ENCODE results near the gene COL23A1. TPM values are rescaled to one million over a fixed set of nuclear protein-coding genes. Genes with fewer than 3 reads are reported as not detected.

COL23A1 gene
- total RNA-seq, 1 experiment from 2014 or later, result 15.0 TPM

DNA sequence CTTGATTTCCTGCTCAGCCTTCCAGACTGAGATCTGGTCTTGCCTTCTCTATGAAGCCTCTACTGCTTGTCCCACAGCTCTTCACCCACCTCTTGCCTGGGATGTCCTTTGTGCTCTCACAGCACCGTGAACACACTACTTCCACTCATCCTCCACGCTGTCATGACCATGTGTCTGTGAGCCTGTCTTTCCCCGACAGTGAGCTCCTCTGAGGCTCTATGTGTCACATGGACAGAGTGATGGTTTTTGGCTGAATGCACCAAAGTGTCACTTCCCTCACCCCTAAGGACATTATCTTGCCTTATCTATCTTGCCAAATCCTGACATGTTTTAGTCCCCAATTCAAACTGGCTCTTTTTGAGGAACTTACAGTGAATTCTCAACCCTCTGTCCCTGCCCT is 368.9 kb downstream of the COL23A1 start (continued):
- TF ChIP-seq, protein P1, sequence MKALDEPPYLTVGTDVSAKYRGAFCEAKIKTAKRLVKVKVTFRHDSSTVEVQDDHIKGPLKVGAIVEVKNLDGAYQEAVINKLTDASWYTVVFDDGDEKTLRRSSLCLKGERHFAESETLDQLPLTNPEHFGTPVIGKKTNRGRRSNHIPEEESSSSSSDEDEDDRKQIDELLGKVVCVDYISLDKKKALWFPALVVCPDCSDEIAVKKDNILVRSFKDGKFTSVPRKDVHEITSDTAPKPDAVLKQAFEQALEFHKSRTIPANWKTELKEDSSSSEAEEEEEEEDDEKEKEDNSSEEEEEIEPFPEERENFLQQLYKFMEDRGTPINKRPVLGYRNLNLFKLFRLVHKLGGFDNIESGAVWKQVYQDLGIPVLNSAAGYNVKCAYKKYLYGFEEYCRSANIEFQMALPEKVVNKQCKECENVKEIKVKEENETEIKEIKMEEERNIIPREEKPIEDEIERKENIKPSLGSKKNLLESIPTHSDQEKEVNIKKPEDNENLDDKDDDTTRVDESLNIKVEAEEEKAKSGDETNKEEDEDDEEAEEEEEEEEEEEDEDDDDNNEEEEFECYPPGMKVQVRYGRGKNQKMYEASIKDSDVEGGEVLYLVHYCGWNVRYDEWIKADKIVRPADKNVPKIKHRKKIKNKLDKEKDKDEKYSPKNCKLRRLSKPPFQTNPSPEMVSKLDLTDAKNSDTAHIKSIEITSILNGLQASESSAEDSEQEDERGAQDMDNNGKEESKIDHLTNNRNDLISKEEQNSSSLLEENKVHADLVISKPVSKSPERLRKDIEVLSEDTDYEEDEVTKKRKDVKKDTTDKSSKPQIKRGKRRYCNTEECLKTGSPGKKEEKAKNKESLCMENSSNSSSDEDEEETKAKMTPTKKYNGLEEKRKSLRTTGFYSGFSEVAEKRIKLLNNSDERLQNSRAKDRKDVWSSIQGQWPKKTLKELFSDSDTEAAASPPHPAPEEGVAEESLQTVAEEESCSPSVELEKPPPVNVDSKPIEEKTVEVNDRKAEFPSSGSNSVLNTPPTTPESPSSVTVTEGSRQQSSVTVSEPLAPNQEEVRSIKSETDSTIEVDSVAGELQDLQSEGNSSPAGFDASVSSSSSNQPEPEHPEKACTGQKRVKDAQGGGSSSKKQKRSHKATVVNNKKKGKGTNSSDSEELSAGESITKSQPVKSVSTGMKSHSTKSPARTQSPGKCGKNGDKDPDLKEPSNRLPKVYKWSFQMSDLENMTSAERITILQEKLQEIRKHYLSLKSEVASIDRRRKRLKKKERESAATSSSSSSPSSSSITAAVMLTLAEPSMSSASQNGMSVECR (CRISPR knock-in tag; IDR thresholded peaks at IDR 0.05; ENCODE audit: borderline replicate concordance), result no peak
- TF ChIP-seq, protein P2, sequence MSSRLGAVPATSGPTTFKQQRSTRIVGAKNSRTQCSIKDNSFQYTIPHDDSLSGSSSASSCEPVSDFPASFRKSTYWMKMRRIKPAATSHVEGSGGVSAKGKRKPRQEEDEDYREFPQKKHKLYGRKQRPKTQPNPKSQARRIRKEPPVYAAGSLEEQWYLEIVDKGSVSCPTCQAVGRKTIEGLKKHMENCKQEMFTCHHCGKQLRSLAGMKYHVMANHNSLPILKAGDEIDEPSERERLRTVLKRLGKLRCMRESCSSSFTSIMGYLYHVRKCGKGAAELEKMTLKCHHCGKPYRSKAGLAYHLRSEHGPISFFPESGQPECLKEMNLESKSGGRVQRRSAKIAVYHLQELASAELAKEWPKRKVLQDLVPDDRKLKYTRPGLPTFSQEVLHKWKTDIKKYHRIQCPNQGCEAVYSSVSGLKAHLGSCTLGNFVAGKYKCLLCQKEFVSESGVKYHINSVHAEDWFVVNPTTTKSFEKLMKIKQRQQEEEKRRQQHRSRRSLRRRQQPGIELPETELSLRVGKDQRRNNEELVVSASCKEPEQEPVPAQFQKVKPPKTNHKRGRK (CRISPR knock-in tag; IDR thresholded peaks at IDR 0.05; ENCODE audit: borderline replicate concordance), result no peak
- TF ChIP-seq NR3C1 (CRISPR knock-in tag; conservative IDR thresholded peaks at IDR 0.05; ENCODE audit: low read depth) (no peak), FOXP1 (CRISPR knock-in tag; IDR thresholded peaks at IDR 0.05; ENCODE audit: borderline replicate concordance) (no peak)
- TF ChIP-seq, protein P3, sequence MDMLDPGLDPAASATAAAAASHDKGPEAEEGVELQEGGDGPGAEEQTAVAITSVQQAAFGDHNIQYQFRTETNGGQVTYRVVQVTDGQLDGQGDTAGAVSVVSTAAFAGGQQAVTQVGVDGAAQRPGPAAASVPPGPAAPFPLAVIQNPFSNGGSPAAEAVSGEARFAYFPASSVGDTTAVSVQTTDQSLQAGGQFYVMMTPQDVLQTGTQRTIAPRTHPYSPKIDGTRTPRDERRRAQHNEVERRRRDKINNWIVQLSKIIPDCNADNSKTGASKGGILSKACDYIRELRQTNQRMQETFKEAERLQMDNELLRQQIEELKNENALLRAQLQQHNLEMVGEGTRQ (CRISPR knock-in tag; IDR thresholded peaks at IDR 0.05), result no peak
- TF ChIP-seq, protein P4, sequence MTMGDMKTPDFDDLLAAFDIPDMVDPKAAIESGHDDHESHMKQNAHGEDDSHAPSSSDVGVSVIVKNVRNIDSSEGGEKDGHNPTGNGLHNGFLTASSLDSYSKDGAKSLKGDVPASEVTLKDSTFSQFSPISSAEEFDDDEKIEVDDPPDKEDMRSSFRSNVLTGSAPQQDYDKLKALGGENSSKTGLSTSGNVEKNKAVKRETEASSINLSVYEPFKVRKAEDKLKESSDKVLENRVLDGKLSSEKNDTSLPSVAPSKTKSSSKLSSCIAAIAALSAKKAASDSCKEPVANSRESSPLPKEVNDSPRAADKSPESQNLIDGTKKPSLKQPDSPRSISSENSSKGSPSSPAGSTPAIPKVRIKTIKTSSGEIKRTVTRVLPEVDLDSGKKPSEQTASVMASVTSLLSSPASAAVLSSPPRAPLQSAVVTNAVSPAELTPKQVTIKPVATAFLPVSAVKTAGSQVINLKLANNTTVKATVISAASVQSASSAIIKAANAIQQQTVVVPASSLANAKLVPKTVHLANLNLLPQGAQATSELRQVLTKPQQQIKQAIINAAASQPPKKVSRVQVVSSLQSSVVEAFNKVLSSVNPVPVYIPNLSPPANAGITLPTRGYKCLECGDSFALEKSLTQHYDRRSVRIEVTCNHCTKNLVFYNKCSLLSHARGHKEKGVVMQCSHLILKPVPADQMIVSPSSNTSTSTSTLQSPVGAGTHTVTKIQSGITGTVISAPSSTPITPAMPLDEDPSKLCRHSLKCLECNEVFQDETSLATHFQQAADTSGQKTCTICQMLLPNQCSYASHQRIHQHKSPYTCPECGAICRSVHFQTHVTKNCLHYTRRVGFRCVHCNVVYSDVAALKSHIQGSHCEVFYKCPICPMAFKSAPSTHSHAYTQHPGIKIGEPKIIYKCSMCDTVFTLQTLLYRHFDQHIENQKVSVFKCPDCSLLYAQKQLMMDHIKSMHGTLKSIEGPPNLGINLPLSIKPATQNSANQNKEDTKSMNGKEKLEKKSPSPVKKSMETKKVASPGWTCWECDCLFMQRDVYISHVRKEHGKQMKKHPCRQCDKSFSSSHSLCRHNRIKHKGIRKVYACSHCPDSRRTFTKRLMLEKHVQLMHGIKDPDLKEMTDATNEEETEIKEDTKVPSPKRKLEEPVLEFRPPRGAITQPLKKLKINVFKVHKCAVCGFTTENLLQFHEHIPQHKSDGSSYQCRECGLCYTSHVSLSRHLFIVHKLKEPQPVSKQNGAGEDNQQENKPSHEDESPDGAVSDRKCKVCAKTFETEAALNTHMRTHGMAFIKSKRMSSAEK (CRISPR knock-in tag; IDR thresholded peaks at IDR 0.05; ENCODE audit: borderline replicate concordance), result no peak
- TF ChIP-seq, protein P5, sequence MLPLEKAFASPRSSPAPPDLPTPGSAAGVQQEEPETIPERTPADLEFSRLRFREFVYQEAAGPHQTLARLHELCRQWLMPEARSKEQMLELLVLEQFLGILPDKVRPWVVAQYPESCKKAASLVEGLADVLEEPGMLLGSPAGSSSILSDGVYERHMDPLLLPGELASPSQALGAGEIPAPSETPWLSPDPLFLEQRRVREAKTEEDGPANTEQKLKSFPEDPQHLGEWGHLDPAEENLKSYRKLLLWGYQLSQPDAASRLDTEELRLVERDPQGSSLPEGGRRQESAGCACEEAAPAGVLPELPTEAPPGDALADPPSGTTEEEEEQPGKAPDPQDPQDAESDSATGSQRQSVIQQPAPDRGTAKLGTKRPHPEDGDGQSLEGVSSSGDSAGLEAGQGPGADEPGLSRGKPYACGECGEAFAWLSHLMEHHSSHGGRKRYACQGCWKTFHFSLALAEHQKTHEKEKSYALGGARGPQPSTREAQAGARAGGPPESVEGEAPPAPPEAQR (CRISPR knock-in tag; IDR thresholded peaks at IDR 0.05), result no peak

DNA sequence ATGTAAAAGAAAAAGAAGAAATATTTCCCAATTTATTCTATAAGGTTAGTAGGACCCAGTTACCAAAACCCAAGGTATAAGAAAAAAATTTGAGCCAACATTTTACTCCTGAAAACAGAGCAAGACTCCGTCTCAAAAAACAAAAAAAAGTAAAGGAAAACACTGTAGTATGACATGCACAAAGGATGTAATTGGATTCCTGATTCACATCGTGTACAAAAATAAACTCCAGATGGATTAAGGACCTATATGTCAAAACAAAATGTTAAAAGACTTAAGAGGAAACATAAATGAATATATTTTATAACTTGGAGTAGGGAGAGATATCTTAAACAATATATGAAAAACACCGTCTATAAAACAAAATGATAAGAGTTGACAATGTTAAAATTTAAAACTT is 371.4 kb downstream of the COL23A1 start:
- Mint-ChIP-seq H3K4me3 (no peak overlapping the region), H3K9me3 (no peaks in the 10 kb centered on the region; the same call in 1 of the 2 replicates), H3K27me3 (ENCODE audit: low read depth) (0 out of 2 replicates have a peak, but pooled peaks cover 2% of the 10 kb centered on the region), H3K27ac (no peak overlapping the region), H3K36me3 (peaks cover 51% of the 10 kb centered on the region), H3K4me1 (peaks cover 22% of the 10 kb centered on the region)
- POLR2A ChIA-PET, result no interaction called here
- CTCF ChIA-PET, result no interaction called here
- ATAC-seq (no peak), DNase-seq (ENCODE audit: low spot score) (no peak)
- TF ChIP-seq CREB1 (CRISPR knock-in tag; IDR thresholded peaks at IDR 0.05), result no peak
- TF ChIP-seq NFATC4 (CRISPR knock-in tag; IDR thresholded peaks at IDR 0.05), result no peak
- TF ChIP-seq, protein P5 (CRISPR knock-in tag; IDR thresholded peaks at IDR 0.05), result no peak
- TF ChIP-seq TEAD4 (CRISPR knock-in tag; IDR thresholded peaks at IDR 0.05), result no peak
- TF ChIP-seq JUN (CRISPR knock-in tag; IDR thresholded peaks at IDR 0.05), result no peak
- no peak for TF ChIP-seq ELF4 (CRISPR knock-in tag; IDR thresholded peaks at IDR 0.05; ENCODE audit: low read depth)
- no peak for TF ChIP-seq ZNF138 (CRISPR knock-in tag; conservative IDR thresholded peaks at IDR 0.05)
- TF ChIP-seq, protein P6, sequence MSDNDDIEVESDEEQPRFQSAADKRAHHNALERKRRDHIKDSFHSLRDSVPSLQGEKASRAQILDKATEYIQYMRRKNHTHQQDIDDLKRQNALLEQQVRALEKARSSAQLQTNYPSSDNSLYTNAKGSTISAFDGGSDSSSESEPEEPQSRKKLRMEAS (CRISPR knock-in tag; IDR thresholded peaks at IDR 0.05), result no peak
- TF ChIP-seq, protein P7, sequence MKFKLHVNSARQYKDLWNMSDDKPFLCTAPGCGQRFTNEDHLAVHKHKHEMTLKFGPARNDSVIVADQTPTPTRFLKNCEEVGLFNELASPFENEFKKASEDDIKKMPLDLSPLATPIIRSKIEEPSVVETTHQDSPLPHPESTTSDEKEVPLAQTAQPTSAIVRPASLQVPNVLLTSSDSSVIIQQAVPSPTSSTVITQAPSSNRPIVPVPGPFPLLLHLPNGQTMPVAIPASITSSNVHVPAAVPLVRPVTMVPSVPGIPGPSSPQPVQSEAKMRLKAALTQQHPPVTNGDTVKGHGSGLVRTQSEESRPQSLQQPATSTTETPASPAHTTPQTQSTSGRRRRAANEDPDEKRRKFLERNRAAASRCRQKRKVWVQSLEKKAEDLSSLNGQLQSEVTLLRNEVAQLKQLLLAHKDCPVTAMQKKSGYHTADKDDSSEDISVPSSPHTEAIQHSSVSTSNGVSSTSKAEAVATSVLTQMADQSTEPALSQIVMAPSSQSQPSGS (CRISPR knock-in tag; IDR thresholded peaks at IDR 0.05; ENCODE audit: borderline replicate concordance, low read depth), result no peak
- TF ChIP-seq GRHL2 (CRISPR knock-in tag; IDR thresholded peaks at IDR 0.05; ENCODE audit: insufficient replicate concordance, severe bottlenecking), result no peak
- no peak for TF ChIP-seq JAZF1 (CRISPR knock-in tag; IDR thresholded peaks at IDR 0.05)
- TF ChIP-seq, protein P8, sequence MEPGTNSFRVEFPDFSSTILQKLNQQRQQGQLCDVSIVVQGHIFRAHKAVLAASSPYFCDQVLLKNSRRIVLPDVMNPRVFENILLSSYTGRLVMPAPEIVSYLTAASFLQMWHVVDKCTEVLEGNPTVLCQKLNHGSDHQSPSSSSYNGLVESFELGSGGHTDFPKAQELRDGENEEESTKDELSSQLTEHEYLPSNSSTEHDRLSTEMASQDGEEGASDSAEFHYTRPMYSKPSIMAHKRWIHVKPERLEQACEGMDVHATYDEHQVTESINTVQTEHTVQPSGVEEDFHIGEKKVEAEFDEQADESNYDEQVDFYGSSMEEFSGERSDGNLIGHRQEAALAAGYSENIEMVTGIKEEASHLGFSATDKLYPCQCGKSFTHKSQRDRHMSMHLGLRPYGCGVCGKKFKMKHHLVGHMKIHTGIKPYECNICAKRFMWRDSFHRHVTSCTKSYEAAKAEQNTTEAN (CRISPR knock-in tag; IDR thresholded peaks at IDR 0.05), result no peak
